Spleen (tissue), 7 donors: Measurements from ENCODE around the gene SLC35D1.

ENCODE experiments used
- CTCF ChIP-seq, 11 experiments: fragments of 200-600 bp in 7 of 11; fragments of 450-650 bp in 4 of 11; sonication (generic) in 4 of 11; IDR thresholded peaks in 8 of 11; conservative IDR thresholded peaks in 3 of 11; 1 replicate in 7 of 11; 2 replicates in 4 of 11; pipeline versions ENCODE4 v1.4.0 to v1.8.0; 2016 to 2021; ENCODE audit warnings: antibody characterized with exemption in 11 of 11, inconsistent platforms in 4 of 11, mild to moderate bottlenecking in 1 of 11
- POLR2A ChIP-seq, 3 donors: fragments of 450-650 bp; IDR thresholded peaks; one replicate each; pipeline ENCODE4 v1.5.1; 2017; ENCODE audit warnings: antibody characterized with exemption in 3 of 3, mild to moderate bottlenecking in 1 of 3
- POLR2AphosphoS5 ChIP-seq, 3 donors: sonication (generic); formaldehyde crosslinking; IDR thresholded peaks; one replicate each; pipeline ENCODE4 v1.5.1; 2017; ENCODE audit warnings: antibody characterized with exemption in 3 of 3
- donor health status: DM: no; HTN: no; CAD: no; lungs with moderate emphysema.
- donor health status: DM: no; HTN: no; CAD: no.
- donor health status: DM: no; HTN: no; CAD: no.

- no peak for TF ChIP-seq POLR2AphosphoS5 (IDR thresholded peaks at IDR 0.05)
- TF ChIP-seq CTCF (IDR thresholded peaks at IDR 0.05 in 8 of 11, conservative IDR thresholded peaks at IDR 0.05 in 3 of 11): no peak
- TF ChIP-seq POLR2A (IDR thresholded peaks at IDR 0.05): no peak
These were observed 13.5 kb downstream of the SLC35D1 start for GRCh38 chr1:67040405-67040804.
